ENCODE data around the gene CNGA4. TPM values are rescaled to one million over a fixed set of nuclear protein-coding genes. Genes with fewer than 3 reads are reported as not detected.

CNGA4 gene
- total RNA-seq, 2 experiments from 2014 or later: 0.16 TPM; not detected in 1

GRCh38 chr11:6229911-6230310, 9.0 kb upstream of the CNGA4 start:
- ChIA-PET CTCF (no interaction called here), POLR2A (interaction anchor here (0.7 kb wide), 1 partner anchor 1622 kb away, joined by 3 read pairs; the partner anchor contains the start of gene TRIM68)
- H3K4me1 Mint-ChIP-seq (ENCODE audit: low read depth): peaks cover 82% of the 10 kb centered on the region
- ATAC-seq (ENCODE audit: poor library complexity) (no peak), DNase-seq (peak in 4 of 14 experiments; percentile 8 to 55 (median 32))
- intact Hi-C loops (cut with DNase I, micrococcal nuclease): loop anchor here (5.0 to 10.0 kb wide), 9 partner anchors 185 to 1835 kb away; partner anchors contain the start of genes APBB1 (in 1 of the 2), ARFIP2 (in 1 of the 2), MRPL17 (in 1 of the 2) and PPFIBP2 (in 1 of the 2)
- no peak overlapping the region for H3K27ac Mint-ChIP-seq
- Histone ChIP-seq H3K27me3 (ENCODE audit: control insufficient read depth in 1 of 2, insufficient read depth in 2 of 2, low read length in 2 of 2) (no peaks in the 10 kb centered on the region), H3K27ac (ENCODE audit: low read depth in 1 of 2, low read length in 2 of 2) (no peak overlapping the region), H3K9me3 (ENCODE audit: control insufficient read depth in 1 of 2, insufficient read depth in 1 of 2, low read length in 2 of 2) (no peaks in the 10 kb centered on the region), H3K4me1 (ENCODE audit: insufficient read depth, low read length) (peaks cover 20% of the 10 kb centered on the region), H3K36me3 (ENCODE audit: insufficient read depth, low read length) (peaks cover 2% of the 10 kb centered on the region), H3K4me3 (ENCODE audit: low read length) (no peak overlapping the region)
- H3K27me3 Mint-ChIP-seq: no peaks in the 10 kb centered on the region
- H3K9me3 Mint-ChIP-seq: no peaks in the 10 kb centered on the region
- peaks cover 23% of the 10 kb centered on the region for H3K36me3 Mint-ChIP-seq (ENCODE audit: low read depth)
- peak overlapping the region; percentile 30 for H3K4me3 Mint-ChIP-seq
- TF ChIP-seq CTCF (IDR thresholded peaks at IDR 0.05): no peak

- H3K27me3 Mint-ChIP-seq: no peaks in the 10 kb centered on the region
- H3K4me3 Mint-ChIP-seq: peak overlapping the region; percentile 64
- Histone ChIP-seq H3K27me3 (ENCODE audit: control insufficient read depth in 1 of 2, insufficient read depth in 2 of 2, low read length in 2 of 2) (no peaks in the 10 kb centered on the region), H3K4me1 (ENCODE audit: insufficient read depth, low read length) (peaks cover 25% of the 10 kb centered on the region), H3K9me3 (ENCODE audit: control insufficient read depth in 1 of 2, insufficient read depth in 1 of 2, low read length in 2 of 2) (no peaks in the 10 kb centered on the region), H3K4me3 (ENCODE audit: low read length) (no peak overlapping the region), H3K36me3 (ENCODE audit: insufficient read depth, low read length) (peaks cover 2% of the 10 kb centered on the region), H3K27ac (ENCODE audit: low read depth in 1 of 2, low read length in 2 of 2) (no peak overlapping the region)
- no peak for TF ChIP-seq CTCF (IDR thresholded peaks at IDR 0.05)
- H3K36me3 Mint-ChIP-seq (ENCODE audit: low read depth): peaks cover 5% of the 10 kb centered on the region
- peaks cover 59% of the 10 kb centered on the region for H3K4me1 Mint-ChIP-seq (ENCODE audit: low read depth)
- no peak overlapping the region for H3K27ac Mint-ChIP-seq
- no peak for ATAC-seq (ENCODE audit: poor library complexity)
- POLR2A ChIA-PET: no interaction called here
- CTCF ChIA-PET: interaction anchor here (0.6 kb wide), 1 partner anchor 18 kb away, joined by 3 read pairs; no protein-coding TSS in a partner anchor
- intact Hi-C loops (cut with DNase I, micrococcal nuclease): loop anchor here (5.0 to 10.0 kb wide), 9 partner anchors 182 to 1838 kb away; partner anchors contain the start of genes APBB1 (in 1 of the 2), ARFIP2 (in 1 of the 2), MRPL17 (in 1 of the 2) and PPFIBP2 (in 1 of the 2)
- H3K9me3 Mint-ChIP-seq: no peaks in the 10 kb centered on the region
- no peak for DNase-seq
These were observed 6.0 kb upstream of the CNGA4 start for GRCh38 chr11:6232899-6233298.

- H3K9me3 ChIP-seq (ENCODE audit: control insufficient read depth in 1 of 2, insufficient read depth in 1 of 2, low read length in 2 of 2): no peaks in the 10 kb centered on the region
- H3K4me1 Mint-ChIP-seq (ENCODE audit: low read depth): peaks cover 55% of the 10 kb centered on the region
- no peaks in the 10 kb centered on the region for H3K27me3 ChIP-seq (ENCODE audit: control insufficient read depth in 1 of 2, insufficient read depth in 2 of 2, low read length in 2 of 2)
- peak overlapping the region; percentile 98 for H3K4me3 Mint-ChIP-seq
- peaks cover 25% of the 10 kb centered on the region for H3K4me1 ChIP-seq (ENCODE audit: insufficient read depth, low read length)
- peak overlapping the region; percentile 90 for H3K4me3 ChIP-seq (ENCODE audit: low read length)
- H3K27ac Mint-ChIP-seq: peak overlapping the region; percentile 87
- ATAC-seq (ENCODE audit: poor library complexity): no peak
- TF ChIP-seq CTCF (IDR thresholded peaks at IDR 0.05): no peak
- ChIA-PET POLR2A (interaction anchor here (1.0 to 2.7 kb wide), 6 partner anchors 9 to 247 kb away, joined by 5 to 11 read pairs (median 6); partner anchors contain the start of genes ARFIP2, CCKBR, SMPD1 and TIMM10B), CTCF (interaction anchor here (1.6 kb wide), 1 partner anchor 18 kb away, joined by 8 read pairs; no protein-coding TSS in a partner anchor)
- H3K27me3 Mint-ChIP-seq: no peaks in the 10 kb centered on the region
- no peaks in the 10 kb centered on the region for H3K9me3 Mint-ChIP-seq
- H3K27ac ChIP-seq (ENCODE audit: low read depth in 1 of 2, low read length in 2 of 2): peak overlapping the region; percentile 68 to 85
- peaks cover 5% of the 10 kb centered on the region for H3K36me3 Mint-ChIP-seq (ENCODE audit: low read depth)
- DNase-seq: no peak
- peaks cover 2% of the 10 kb centered on the region for H3K36me3 ChIP-seq (ENCODE audit: insufficient read depth, low read length)
- intact Hi-C loops (cut with DNase I, micrococcal nuclease): loop anchor here (2.0 to 10.0 kb wide), 11 partner anchors 181 to 1839 kb away; partner anchors contain the start of genes ARFIP2 (in 2 of the 2), TIMM10B (in 2 of the 2), APBB1 (in 1 of the 2) and MRPL17 (in 1 of the 2)
These were observed 4.9 kb upstream of the CNGA4 start for GRCh38 chr11:6233984-6234386.
